Activated CD8-positive, alpha-beta T cell treated with anti-CD3 and anti-CD28 coated beads for 36 hours (primary cell): ENCODE data around the gene ADGRG1. TPM values are rescaled to one million over a fixed set of nuclear protein-coding genes. Genes with fewer than 3 reads are reported as not detected.
A peak's percentile ranks its signal among the peaks of the same experiment; 100 is the strongest.

ENCODE experiments used
- ATAC-seq: fragments of 200-7000 bp; cut with Tn5 transposase; one replicate; pipeline ENCODE4 v1.10.0; 2021; ENCODE audit warnings: mild to moderate bottlenecking, moderate library complexity
- CTCF ChIA-PET: fragments of 350-600 bp; sonication (Branson Sonifier 250); formaldehyde crosslinking; loops from one replicate; lab custom pipeline; 2021; ENCODE audit warnings: antibody characterized with exemption; lab: Charles Lee
- POLR2A ChIA-PET: fragments of 350-600 bp; sonication (Branson Sonifier 250); formaldehyde crosslinking; loops from one replicate; lab custom pipeline; 2021; ENCODE audit warnings: antibody characterized with exemption; lab: Charles Lee
- DNase-seq: peaks from one replicate; pipeline ENCODE4 v3.0.0-alpha.2; 2020
- H3K27ac Mint-ChIP-seq: one replicate; pipeline ENCODE4 v1.8.0; 2021; ENCODE audit warnings: mild to moderate bottlenecking, mixed read lengths
- H3K27me3 Mint-ChIP-seq: one replicate; pipeline ENCODE4 v1.8.0; 2021; ENCODE audit warnings: mixed read lengths
- H3K36me3 Mint-ChIP-seq: one replicate; pipeline ENCODE4 v1.8.0; 2021; ENCODE audit warnings: low read depth, mixed read lengths
- H3K4me1 Mint-ChIP-seq: one replicate; pipeline ENCODE4 v1.8.0; 2021; ENCODE audit warnings: low read depth, mixed read lengths
- H3K4me3 Mint-ChIP-seq: one replicate; pipeline ENCODE4 v1.8.0; 2021; ENCODE audit warnings: mild to moderate bottlenecking, moderate library complexity, mixed read lengths
- H3K9me3 Mint-ChIP-seq: one replicate; pipeline ENCODE4 v1.8.0; 2021; ENCODE audit warnings: mixed read lengths
- CTCF ChIP-seq: fragments of 200-600 bp; IDR thresholded peaks from one replicate; pipeline ENCODE4 v1.8.0; 2022; ENCODE audit warnings: antibody characterized with exemption, mild to moderate bottlenecking
- intact Hi-C: fragments of 100-400 bp; cut with micrococcal nuclease; formaldehyde crosslinking; loops from one replicate; pipeline ENCODE4 v1.10.0; 2022
- total RNA-seq, 2 experiments: library from RNA; stranded (reverse); gene quantifications; one replicate each; pipeline ENCODE4 v1.2.3, GENCODE V29; 2021

Gene ADGRG1
- total RNA-seq, 2 experiments from 2014 or later, result 4.9 to 8.5 TPM

DNA sequence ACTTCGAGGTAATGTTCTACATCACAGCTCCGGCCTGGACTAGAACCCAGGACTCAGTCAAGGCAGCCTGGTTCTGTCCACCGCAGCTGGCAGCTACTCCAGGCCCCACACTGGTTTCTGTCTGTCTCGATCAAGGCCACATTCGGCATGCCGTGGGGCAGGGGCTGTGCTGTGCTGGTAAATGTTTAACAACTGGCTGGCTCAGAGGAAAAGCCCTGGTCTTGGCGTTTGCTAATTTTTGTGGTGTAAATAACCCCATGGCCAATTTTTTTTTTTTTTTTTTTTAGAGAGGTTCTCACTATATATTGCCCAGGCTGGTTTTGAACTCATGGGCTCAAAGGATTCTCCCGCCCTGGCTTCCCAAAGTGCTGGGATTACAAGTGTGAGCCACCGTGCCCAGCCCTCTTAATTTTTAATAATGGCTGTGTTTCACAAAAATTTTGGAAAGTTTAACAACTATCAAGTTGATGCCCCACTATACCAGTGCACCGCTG, 65.8 kb downstream of the ADGRG1 start:
- H3K4me1 Mint-ChIP-seq, result peaks cover 24% of the 10 kb centered on the region
- no peaks in the 10 kb centered on the region for H3K9me3 Mint-ChIP-seq
- POLR2A ChIA-PET, result interaction anchor here (0.9 kb wide), 1 partner anchor 206 kb away, joined by 3 read pairs; no protein-coding TSS in a partner anchor
- no peaks in the 10 kb centered on the region for H3K27me3 Mint-ChIP-seq
- intact Hi-C loops, result no loop called here
- no peak for TF ChIP-seq CTCF
- no peaks in the 10 kb centered on the region for H3K36me3 Mint-ChIP-seq
- no peak for ATAC-seq
- CTCF ChIA-PET, result no interaction called here
- H3K27ac Mint-ChIP-seq, result no peak overlapping the region
- H3K4me3 Mint-ChIP-seq, result no peak overlapping the region
- no peak for DNase-seq

- peak; percentile 70 for ATAC-seq
- peak; percentile 46 for DNase-seq
- H3K36me3 Mint-ChIP-seq, result no peaks in the 10 kb centered on the region
- ChIA-PET CTCF (no interaction called here), POLR2A (interaction anchor here (0.9 kb wide), 1 partner anchor 207 kb away, joined by 3 read pairs; no protein-coding TSS in a partner anchor)
- intact Hi-C loops, result no loop called here
- peaks cover 17% of the 10 kb centered on the region for H3K4me1 Mint-ChIP-seq
- peak within 1 kb of the TSS; percentile 21 for H3K4me3 Mint-ChIP-seq
- H3K9me3 Mint-ChIP-seq, result no peaks in the 10 kb centered on the region
- no peak for TF ChIP-seq CTCF
- no peaks in the 10 kb centered on the region for H3K27me3 Mint-ChIP-seq
- H3K27ac Mint-ChIP-seq, result peak within 1 kb of the TSS; percentile 58
Measured at GRCh38 chr16:57694725-57695679, 66.6 kb downstream of the ADGRG1 start, which contains the start of gene DRC7. TSS of gene DRC7 (plus strand) at chr16:57694806. CDS start at chr16:57697950, 3,144 bp downstream.

GRCh38 chr16:57695680-57696069, 67.2 kb downstream of the ADGRG1 start:
- no peak overlapping the region for H3K4me3 Mint-ChIP-seq
- ChIA-PET POLR2A (interaction anchor here (1.2 kb wide), 1 partner anchor 11 kb away, joined by 3 read pairs; no protein-coding TSS in a partner anchor), CTCF (no interaction called here)
- peak overlapping the region; percentile 58 for H3K27ac Mint-ChIP-seq
- DNase-seq (no peak), ATAC-seq (no peak)
- intact Hi-C loops, result no loop called here
- H3K36me3 Mint-ChIP-seq, result no peaks in the 10 kb centered on the region
- no peak for TF ChIP-seq CTCF
- no peaks in the 10 kb centered on the region for H3K27me3 Mint-ChIP-seq
- no peaks in the 10 kb centered on the region for H3K9me3 Mint-ChIP-seq
- peaks cover 11% of the 10 kb centered on the region for H3K4me1 Mint-ChIP-seq

GRCh38 chr16:57696240-57696639, 67.8 kb downstream of the ADGRG1 start:
- no peak for DNase-seq
- Mint-ChIP-seq H3K9me3 (no peaks in the 10 kb centered on the region), H3K4me3 (no peak overlapping the region), H3K4me1 (peaks cover 9% of the 10 kb centered on the region), H3K36me3 (no peaks in the 10 kb centered on the region), H3K27me3 (no peaks in the 10 kb centered on the region), H3K27ac (no peak overlapping the region)
- no peak for ATAC-seq
- CTCF ChIA-PET, result no interaction called here
- TF ChIP-seq CTCF, result no peak
- POLR2A ChIA-PET, result interaction anchor here (1.2 kb wide), 1 partner anchor 12 kb away, joined by 3 read pairs; no protein-coding TSS in a partner anchor
- intact Hi-C loops, result no loop called here
